ENCODE data around the gene SRL. TPM values are rescaled to one million over a fixed set of nuclear protein-coding genes. Genes with fewer than 3 reads are reported as not detected.

SRL gene
- total RNA-seq, 2 donors from 2014 or later: not detected

GRCh38 chr16:4283939-4284338, 42.1 kb upstream of the SRL start:
- peaks cover 9% of the 10 kb centered on the region for H3K4me1 ChIP-seq
- DNase-seq (no peak), ATAC-seq (no peak)
- H3K4me3 ChIP-seq: no peak overlapping the region
- no peaks in the 10 kb centered on the region for H3K9me3 ChIP-seq
- H3K36me3 ChIP-seq (replicated peaks in 1 of 2; ENCODE audit: insufficient read depth in 1 of 2, low read depth in 2 of 2): no peaks in the 10 kb centered on the region
- 52 to 75% methylated on average over 2 of the region's 2 CpGs for WGBS, 2 donors
- no peak overlapping the region for H3K27ac ChIP-seq
- no peaks in the 10 kb centered on the region for H3K27me3 ChIP-seq
- intact Hi-C loops (cut with DNase I): no loop called here
- TF ChIP-seq CTCF (IDR thresholded peaks at IDR 0.05): no peak
- no peak for TF ChIP-seq POLR2A (IDR thresholded peaks at IDR 0.05)

DNA sequence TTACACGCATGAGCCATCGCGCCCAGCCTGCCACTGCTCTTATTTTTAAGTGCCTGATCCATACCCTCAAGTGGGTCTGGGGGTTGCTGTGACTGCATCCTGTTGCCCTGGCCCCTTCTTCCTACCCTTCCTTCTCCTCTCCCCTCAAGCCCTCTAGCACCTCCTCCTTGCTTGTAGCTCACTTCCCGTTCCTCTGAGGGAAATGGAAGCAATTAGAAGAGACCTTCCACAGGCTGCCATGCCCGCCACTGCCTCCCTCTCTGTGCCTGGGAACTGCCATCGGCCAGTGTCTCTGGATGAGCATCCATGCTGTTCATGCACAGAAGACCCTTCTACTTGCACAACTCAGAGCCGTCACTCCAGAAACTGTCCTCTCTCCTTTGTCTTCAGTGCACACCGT, 41.6 kb upstream of the SRL start:
- no peaks in the 10 kb centered on the region for H3K9me3 ChIP-seq
- ATAC-seq: no peak
- no peaks in the 10 kb centered on the region for H3K36me3 ChIP-seq (replicated peaks in 1 of 2; ENCODE audit: insufficient read depth in 1 of 2, low read depth in 2 of 2)
- intact Hi-C loops (cut with DNase I): no loop called here
- TF ChIP-seq POLR2A (IDR thresholded peaks at IDR 0.05) (no peak), CTCF (IDR thresholded peaks at IDR 0.05) (no peak)
- DNase-seq: no peak
- H3K4me1 ChIP-seq: peaks cover 6% of the 10 kb centered on the region
- no peak overlapping the region for H3K4me3 ChIP-seq
- WGBS, 2 donors: 66 to 71% methylated on average over 8 of the region's 8 CpGs
- no peaks in the 10 kb centered on the region for H3K27me3 ChIP-seq
- no peak overlapping the region for H3K27ac ChIP-seq

DNA sequence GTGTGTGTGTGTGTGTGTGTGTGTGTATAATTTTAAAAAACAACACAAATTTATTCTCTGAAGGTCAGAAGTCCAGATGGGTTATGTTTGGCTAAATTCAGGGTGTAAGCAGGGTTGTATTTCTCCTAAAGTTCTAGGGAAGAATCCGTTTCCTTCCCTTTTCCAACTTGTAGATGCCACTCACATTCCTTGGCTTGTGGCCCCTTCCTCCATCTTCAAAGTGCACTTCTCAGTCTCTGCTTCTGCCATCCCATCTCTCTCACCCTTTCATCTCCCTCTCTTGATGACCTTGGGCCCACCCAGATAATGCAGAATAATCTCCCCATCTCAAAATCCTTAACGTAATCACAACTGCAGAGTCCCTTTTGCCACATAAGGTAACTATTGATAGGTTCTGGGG, 38.7 kb upstream of the SRL start:
- no peak for ATAC-seq
- 97% methylated on average over 2 of the region's 2 CpGs for WGBS, 2 donors
- Histone ChIP-seq H3K36me3 (replicated peaks in 1 of 2; ENCODE audit: insufficient read depth in 1 of 2, low read depth in 2 of 2) (no peaks in the 10 kb centered on the region), H3K27me3 (no peaks in the 10 kb centered on the region), H3K9me3 (no peaks in the 10 kb centered on the region), H3K4me3 (no peak overlapping the region), H3K4me1 (no peaks in the 10 kb centered on the region), H3K27ac (no peak overlapping the region)
- TF ChIP-seq CTCF (IDR thresholded peaks at IDR 0.05) (no peak), POLR2A (IDR thresholded peaks at IDR 0.05) (no peak)
- intact Hi-C loops (cut with DNase I): no loop called here
- no peak for DNase-seq

DNA sequence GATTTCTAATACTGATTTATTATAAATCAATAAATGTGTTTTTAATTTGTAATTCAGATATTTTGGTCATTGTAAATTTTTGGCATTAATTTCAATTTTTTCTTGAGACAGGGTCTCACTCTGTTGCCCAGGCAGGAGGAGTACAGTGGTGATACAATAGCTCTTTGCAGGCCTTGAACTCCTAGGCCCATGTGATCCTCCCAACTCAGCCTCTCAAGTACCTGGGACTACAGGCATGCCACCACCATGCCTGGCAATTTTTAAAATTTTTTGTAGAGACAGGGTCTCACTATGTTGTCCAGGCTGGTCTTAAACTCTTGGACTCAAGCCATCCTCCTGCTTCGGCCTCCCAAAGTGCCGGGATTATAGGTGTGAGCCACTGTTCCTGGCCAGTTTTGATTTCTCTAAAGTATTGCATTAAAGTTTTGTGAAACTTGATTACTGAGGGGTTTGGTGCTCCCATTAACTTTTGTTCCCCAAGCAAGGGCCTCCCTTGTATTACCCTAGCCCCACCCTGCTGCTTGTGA, 36.2 kb upstream of the SRL start:
- Histone ChIP-seq H3K27me3 (no peaks in the 10 kb centered on the region), H3K4me1 (peaks cover 15% of the 10 kb centered on the region), H3K9me3 (no peaks in the 10 kb centered on the region), H3K36me3 (replicated peaks in 1 of 2; ENCODE audit: insufficient read depth in 1 of 2, low read depth in 2 of 2) (no peaks in the 10 kb centered on the region), H3K27ac (no peak overlapping the region), H3K4me3 (no peak overlapping the region)
- intact Hi-C loops (cut with DNase I): no loop called here
- 93 to 96% methylated on average over 2 of the region's 2 CpGs for WGBS, 2 donors
- no peak for TF ChIP-seq POLR2A (IDR thresholded peaks at IDR 0.05)
- TF ChIP-seq CTCF (IDR thresholded peaks at IDR 0.05): no peak
- ATAC-seq (no peak), DNase-seq (no peak)

DNA sequence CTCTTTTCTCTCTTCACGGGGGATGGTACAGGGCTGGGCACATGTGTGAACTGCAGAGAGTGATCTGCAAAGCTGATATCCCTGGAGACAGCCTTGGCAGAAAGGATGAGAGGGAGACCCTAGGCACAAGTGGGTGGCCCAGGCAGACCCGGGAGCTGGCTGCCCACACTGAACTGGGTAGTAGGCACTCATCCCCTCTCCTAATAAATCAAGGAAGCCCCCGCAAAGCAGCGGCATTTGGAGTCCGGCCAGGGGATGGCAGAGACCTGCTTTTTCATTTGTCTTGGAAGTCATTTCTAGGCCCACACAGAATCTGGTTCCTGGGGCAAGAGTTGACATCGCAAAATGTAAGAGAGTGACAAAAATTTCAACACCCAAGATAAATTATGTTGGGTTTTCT, 34.0 kb upstream of the SRL start:
- Histone ChIP-seq H3K36me3 (replicated peaks in 1 of 2; ENCODE audit: insufficient read depth in 1 of 2, low read depth in 2 of 2) (no peaks in the 10 kb centered on the region), H3K4me1 (peaks cover 23% of the 10 kb centered on the region), H3K27ac (no peak overlapping the region), H3K9me3 (no peaks in the 10 kb centered on the region), H3K4me3 (no peak overlapping the region), H3K27me3 (no peaks in the 10 kb centered on the region)
- WGBS, 2 donors: 76 to 79% methylated on average over 6 of the region's 6 CpGs
- DNase-seq (no peak), ATAC-seq (no peak)
- intact Hi-C loops (cut with DNase I): no loop called here
- TF ChIP-seq CTCF (IDR thresholded peaks at IDR 0.05) (no peak), POLR2A (IDR thresholded peaks at IDR 0.05) (no peak)

Measured in body of pancreas (tissue), 4 donors.